ENCODE data around the gene PLAAT3. TPM values are rescaled to one million over a fixed set of nuclear protein-coding genes. Genes with fewer than 3 reads are reported as not detected.
"Not testable (repeated sequence)": the region's sequence is repeated elsewhere in the genome, so short reads cannot be mapped to it uniquely, and the experiment has no call there.

PLAAT3 gene
- total RNA-seq, 1 donor from 2014 or later = 59.1 TPM

GRCh38 chr11:63536669-63537292, 77.5 kb downstream of the PLAAT3 start, which contains the start of gene PLAAT4:
TSS of gene PLAAT4 (plus strand) at chr11:63536808. CDS start at chr11:63536869, 61 bp downstream.
- DNase-seq = peak; percentile 49

- peak; percentile 40 for DNase-seq
Observed at GRCh38 chr11:63535734-63536133, 78.5 kb downstream of the PLAAT3 start.

GRCh38 chr11:63534895-63535461, 79.3 kb downstream of the PLAAT3 start:
- no peak for DNase-seq

- no peak for DNase-seq
Observed at GRCh38 chr11:63534076-63534475, 80.2 kb downstream of the PLAAT3 start.

- no peak for DNase-seq
Observed at GRCh38 chr11:63532799-63533475, 81.3 kb downstream of the PLAAT3 start.

GRCh38 chr11:63532117-63532516, 82.1 kb downstream of the PLAAT3 start:
- DNase-seq = no peak

GRCh38 chr11:63531074-63531792, 83.0 kb downstream of the PLAAT3 start:
- peak; percentile 35 for DNase-seq

GRCh38 chr11:63530021-63530420, 84.2 kb downstream of the PLAAT3 start:
- DNase-seq = no peak

- not testable (repeated sequence) for DNase-seq
Observed at GRCh38 chr11:63529373-63529772, 84.9 kb downstream of the PLAAT3 start.

GRCh38 chr11:63528729-63529278, 85.4 kb downstream of the PLAAT3 start:
- not testable (repeated sequence) for DNase-seq

- not testable (repeated sequence) for DNase-seq
Observed at GRCh38 chr11:63528156-63528555, 86.1 kb downstream of the PLAAT3 start.

GRCh38 chr11:63527667-63528066, 86.6 kb downstream of the PLAAT3 start:
- DNase-seq = no peak

Other genes starting within 250 kb of the PLAAT3 start
- not detected in 2 replicates for gene SLC22A9, start 244.6 kb downstream of the PLAAT3 start, total RNA-seq
- not detected in 2 replicates for gene PLAAT5, start 123.3 kb downstream of the PLAAT3 start, total RNA-seq
- gene LGALS12, start 108.3 kb downstream of the PLAAT3 start, total RNA-seq = not detected in 2 replicates
- gene PLAAT4, start 77.6 kb downstream of the PLAAT3 start, total RNA-seq = 2.3 and 10.6 TPM in 2 replicates
- gene PLAAT2, start 51.1 kb downstream of the PLAAT3 start, total RNA-seq = 0.14 TPM in 1 of 2 replicates, not detected in the other
- 99.4 and 106 TPM in 2 replicates for gene ATL3, start 56.9 kb upstream of the PLAAT3 start, total RNA-seq
- gene RTN3, start 67.1 kb upstream of the PLAAT3 start, total RNA-seq = 58.5 and 89.9 TPM in 2 replicates
- 25.4 and 30.1 TPM in 2 replicates for gene ZFTA, start 154.3 kb upstream of the PLAAT3 start, total RNA-seq
- gene SPINDOC, start 199.0 kb upstream of the PLAAT3 start, total RNA-seq = 14.3 and 22.4 TPM in 2 replicates
- gene MARK2, start 224.7 kb upstream of the PLAAT3 start, total RNA-seq = 12.1 and 15.1 TPM in 2 replicates